Measurements from ENCODE around the gene GABRP.
"Not testable (repeated sequence)": the region's sequence is repeated elsewhere in the genome, so short reads cannot be mapped to it uniquely, and the experiment has no call there.

The GABRP gene, protein sequence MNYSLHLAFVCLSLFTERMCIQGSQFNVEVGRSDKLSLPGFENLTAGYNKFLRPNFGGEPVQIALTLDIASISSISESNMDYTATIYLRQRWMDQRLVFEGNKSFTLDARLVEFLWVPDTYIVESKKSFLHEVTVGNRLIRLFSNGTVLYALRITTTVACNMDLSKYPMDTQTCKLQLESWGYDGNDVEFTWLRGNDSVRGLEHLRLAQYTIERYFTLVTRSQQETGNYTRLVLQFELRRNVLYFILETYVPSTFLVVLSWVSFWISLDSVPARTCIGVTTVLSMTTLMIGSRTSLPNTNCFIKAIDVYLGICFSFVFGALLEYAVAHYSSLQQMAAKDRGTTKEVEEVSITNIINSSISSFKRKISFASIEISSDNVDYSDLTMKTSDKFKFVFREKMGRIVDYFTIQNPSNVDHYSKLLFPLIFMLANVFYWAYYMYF

DNA sequence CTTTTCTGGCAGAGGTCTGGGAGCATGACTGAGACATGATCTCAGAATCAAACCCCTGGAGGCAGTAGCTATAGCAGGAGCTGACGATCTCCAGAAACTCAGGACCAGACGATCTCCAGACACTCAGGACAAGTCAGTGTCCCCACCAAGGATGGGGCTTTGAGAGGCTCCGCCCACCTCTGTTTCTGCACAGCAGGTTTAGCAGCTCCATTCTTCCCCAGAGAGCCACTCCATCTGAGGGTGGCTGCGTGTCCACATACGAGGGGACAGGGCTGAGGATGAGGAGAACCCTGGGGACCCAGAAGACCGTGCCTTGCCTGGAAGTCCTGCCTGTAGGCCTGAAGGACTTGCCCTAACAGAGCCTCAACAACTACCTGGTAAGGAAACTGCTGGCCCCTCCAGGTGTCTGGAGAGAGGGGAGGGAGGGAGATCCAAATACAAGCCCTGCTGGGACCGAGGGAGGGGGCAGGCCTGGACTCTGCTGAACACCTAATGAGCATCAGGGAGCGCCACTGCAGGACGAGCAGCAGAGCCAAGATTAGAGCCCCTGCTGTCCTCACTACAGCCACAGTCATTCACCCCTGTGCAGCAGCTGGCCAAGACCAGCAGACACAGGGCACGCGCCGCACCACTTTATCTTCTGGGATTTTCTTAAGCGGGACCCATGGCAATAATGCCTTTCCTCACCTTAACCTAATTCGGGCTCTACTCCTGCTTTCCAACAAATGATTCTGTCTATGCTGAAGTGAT lies at the start of gene GABRP:
GABRP (plus strand) TSS at position 228 of the 750 bp plus-strand sequence. CDS start 4,891 bp downstream, outside the sequence.
- no peak for DNase-seq (ENCODE audit: low spot score)

DNA sequence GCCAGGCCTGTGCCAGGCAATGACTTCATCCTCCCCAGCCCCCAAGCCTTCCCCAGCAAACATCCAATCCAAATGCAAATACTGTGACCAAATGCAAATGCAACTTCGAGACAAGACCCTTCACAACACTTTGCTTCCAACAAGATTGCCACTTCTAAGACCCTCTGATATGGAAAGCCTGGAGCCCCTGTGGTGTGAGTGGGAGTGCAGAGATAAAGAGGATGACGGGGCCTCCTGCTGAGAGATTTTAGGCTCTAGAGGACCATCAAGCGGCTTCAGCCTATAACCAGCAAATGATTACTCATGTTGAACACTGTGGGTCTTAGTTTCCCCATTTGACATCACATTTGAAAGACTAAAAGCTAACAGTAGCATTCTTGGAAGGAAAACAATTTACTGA lies 46.6 kb upstream of the GABRP start:
- no peak for DNase-seq (ENCODE audit: low spot score)

DNA sequence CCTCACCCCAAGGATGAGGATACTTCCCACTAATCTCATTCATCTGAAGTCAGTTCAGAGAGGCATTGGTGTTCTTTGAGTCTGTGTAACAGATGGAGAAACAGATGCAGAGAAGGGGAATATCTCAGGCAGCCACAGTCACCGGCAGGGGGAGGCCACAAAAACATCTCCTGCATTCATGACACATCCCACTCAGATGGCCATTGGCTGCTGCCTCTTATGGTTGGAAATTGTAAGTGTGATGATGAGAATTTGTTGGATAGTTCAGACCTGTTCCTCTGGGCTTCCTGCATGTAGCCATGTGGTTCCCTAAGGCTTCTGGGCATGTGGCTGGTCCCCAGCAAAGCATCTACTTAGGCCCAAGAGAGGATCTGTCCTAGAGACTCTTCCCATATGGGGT lies 45.9 kb upstream of the GABRP start:
- DNase-seq (ENCODE audit: low spot score): no peak

DNA sequence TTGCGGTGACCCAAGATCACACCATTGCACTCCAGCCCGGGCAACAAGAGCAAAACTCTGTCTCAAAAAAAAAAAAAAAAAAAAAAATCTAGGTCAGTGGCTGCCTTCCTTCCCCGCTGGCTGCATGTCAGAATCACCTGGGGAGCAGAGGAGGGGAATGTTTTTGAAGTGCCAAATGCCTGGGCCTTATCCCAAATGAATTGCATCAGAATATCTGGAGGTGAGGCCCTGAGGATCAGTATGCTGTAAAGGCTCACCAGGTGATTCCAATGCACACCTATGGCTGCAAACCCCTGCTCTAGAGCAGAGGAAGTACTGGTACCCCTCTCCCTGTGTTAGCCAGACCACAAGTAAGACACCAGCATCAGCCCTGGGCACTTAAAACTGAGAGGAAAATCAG lies 44.7 kb upstream of the GABRP start:
- DNase-seq (ENCODE audit: low spot score): no peak

DNA sequence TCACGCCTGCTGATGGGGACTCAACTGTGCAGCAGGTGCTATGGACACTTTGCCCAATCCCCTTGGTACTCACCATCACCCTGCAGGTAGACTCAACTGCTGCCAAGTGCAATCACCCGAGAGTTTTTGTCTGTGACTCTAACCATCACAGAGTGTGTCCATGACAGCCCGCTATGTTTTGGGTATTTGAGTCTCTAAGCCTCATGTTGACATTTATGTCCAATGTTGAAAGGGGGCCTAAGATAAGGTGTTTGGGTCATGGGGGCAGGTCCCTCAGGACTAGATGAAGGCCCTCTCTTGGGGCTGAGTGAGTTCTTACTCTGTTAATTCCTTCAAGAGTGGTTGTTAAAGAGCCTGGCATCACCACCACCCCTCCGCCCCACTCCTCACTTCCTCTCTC lies 44.1 kb upstream of the GABRP start:
- no peak for DNase-seq (ENCODE audit: low spot score)

- DNase-seq (ENCODE audit: low spot score): no peak
These were observed 42.8 kb upstream of the GABRP start for GRCh38 chr5:170740551-170741205.

DNA sequence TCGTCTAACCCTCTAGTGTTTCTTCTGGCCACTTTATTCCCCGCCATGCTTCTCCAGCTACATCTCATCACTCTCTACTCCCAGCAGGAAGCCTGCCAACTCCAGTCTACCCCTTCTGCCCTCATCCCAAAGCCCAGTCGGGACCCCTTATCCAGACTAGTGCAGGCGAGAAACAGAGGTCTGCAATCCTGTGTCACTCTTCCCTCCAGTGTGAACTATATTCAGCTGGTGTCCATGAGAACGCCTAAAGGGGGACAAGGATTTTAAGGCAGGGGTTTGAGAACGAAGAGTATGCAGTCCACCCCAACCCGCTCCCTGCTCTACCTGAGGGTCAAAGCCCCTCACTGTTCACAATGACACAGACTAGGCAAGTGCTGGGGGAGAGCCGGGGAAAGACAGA lies 41.7 kb upstream of the GABRP start:
- no peak for DNase-seq (ENCODE audit: low spot score)

DNA sequence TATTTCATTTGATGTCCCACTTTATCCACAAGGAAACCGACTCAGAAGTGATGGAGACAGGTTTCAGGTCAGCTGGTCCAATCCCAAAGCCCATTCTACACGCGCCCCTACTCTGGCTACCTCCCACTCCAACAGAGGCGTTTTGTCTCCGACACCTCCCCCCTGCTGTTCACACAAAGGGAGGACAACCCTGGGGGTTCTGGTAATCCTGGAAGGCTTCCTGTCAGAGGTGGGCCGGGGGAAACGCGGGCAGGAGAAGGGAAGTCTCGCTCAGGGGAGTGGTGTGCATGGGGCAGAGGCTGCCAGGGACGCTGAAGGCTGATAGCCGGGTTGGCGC lies 39.7 kb upstream of the GABRP start:
- DNase-seq (ENCODE audit: low spot score): no peak

GRCh38 chr5:170745481-170746071 lies 37.9 kb upstream of the GABRP start:
- no peak for DNase-seq (ENCODE audit: low spot score)

- DNase-seq (ENCODE audit: low spot score): no peak
These were observed 37.2 kb upstream of the GABRP start for GRCh38 chr5:170746075-170746960.

GRCh38 chr5:170746961-170747340 lies 36.6 kb upstream of the GABRP start:
- no peak for DNase-seq (ENCODE audit: low spot score)

- DNase-seq (ENCODE audit: low spot score): no peak
These were observed 36.2 kb upstream of the GABRP start for GRCh38 chr5:170747357-170747756.

GRCh38 chr5:170747851-170748250 lies 35.7 kb upstream of the GABRP start:
- DNase-seq (ENCODE audit: low spot score): no peak

GRCh38 chr5:170748951-170749471 lies 34.5 kb upstream of the GABRP start:
- DNase-seq (ENCODE audit: low spot score): no peak

DNA sequence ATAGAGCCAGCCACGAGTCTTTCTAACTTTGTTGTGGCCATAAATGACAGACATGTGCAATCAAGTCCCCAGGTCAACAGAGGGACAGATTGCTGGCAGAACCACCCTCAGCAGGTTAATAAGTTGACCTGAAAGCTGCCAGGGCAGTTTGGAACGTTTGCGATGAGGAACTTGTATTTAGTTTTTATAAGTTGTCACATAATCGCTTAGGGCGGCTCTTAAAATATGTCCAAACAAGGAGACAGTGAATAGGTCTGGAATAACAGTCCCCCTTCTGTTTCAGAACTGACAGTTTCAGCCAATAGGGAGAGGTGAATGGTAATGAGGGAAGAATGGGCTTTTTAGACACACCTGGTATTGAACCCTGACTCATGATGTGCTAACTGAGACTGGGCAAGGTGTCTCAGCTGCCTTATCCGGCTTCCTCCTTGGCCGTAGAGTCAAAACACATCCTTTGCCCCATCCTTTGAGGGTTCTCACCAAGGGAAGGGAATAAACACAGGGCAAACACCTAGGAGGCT lies 33.6 kb upstream of the GABRP start:
- no peak for DNase-seq (ENCODE audit: low spot score)

DNA sequence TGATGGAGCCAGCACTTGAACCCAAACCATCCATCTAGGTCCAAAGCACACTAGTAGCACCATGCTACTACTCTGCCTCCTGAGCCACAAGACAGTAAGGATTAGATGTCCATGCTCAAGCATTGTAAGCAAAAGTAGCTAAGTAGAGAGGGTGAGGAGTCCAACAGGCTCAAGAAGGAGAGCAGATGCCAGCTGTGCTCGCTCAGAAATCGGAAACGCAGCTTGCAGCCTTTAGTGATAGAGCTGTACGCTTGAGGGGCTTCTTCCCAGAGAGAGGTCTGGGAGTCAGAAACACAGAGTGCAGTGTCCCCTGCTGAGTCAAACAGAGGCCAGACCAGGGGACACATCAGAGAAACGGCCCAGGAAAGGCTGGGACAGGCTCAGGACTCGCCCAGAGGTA lies 32.7 kb upstream of the GABRP start:
- DNase-seq (ENCODE audit: low spot score): no peak

DNA sequence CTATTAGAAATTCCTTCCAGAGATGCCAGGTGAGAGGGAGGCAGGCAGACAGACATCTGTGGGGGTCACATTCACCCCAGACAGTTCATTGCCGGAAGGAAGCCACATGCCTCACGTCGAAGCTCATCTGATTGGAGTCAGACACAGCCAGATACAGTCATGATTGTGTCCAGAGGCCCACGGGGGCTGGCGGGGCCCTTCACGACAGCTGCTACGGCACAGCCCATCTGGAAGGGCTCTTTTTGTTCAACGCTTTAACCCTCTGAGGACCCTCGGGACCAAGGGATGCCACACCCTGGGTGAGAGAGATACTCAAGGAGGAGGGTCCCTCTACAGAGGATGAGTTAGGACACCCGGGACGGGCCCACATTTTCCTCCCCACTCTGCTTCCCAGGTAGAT lies 31.9 kb upstream of the GABRP start:
- DNase-seq (ENCODE audit: low spot score): no peak

- no peak for DNase-seq (ENCODE audit: low spot score)
These were observed 31.0 kb upstream of the GABRP start for GRCh38 chr5:170752257-170753215.

GRCh38 chr5:170753311-170753710 lies 30.2 kb upstream of the GABRP start:
- DNase-seq (ENCODE audit: low spot score): no peak

GRCh38 chr5:170754508-170754907 lies 29.0 kb upstream of the GABRP start:
- DNase-seq (ENCODE audit: low spot score): not testable (repeated sequence)
